ENCODE measurements around the gene TFPT. TPM values are rescaled to one million over a fixed set of nuclear protein-coding genes. Genes with fewer than 3 reads are reported as not detected.

The TFPT gene
- total RNA-seq, 1 donor from 2014 or later, result 4.3 TPM

- no peak for ATAC-seq
Measured at GRCh38 chr19:54149021-54149812, 33.8 kb upstream of the TFPT start.

DNA sequence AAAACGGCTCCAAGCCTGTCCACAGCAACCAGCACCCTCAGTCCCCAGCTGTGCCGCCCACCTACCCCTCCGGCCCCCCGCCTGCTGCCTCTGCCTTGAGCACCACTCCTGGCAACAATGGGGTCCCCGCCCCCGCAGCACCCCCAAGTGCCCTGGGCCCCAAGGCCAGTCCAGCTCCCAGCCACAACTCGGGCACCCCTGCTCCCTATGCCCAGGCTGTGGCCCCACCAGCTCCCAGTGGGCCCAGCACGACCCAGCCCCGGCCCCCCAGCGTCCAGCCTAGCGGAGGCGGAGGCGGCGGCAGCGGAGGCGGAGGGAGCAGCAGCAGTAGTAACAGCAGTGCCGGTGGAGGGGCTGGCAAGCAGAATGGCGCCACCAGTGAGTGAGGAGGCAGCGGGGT is 32.7 kb upstream of the TFPT start:
- DNase-seq (ENCODE audit: low spot score) (no peak), ATAC-seq (no peak)

More at GRCh38 chr19:54149021-54149812, 33.8 kb upstream of the TFPT start:
- no peak for DNase-seq (ENCODE audit: low spot score)

DNA sequence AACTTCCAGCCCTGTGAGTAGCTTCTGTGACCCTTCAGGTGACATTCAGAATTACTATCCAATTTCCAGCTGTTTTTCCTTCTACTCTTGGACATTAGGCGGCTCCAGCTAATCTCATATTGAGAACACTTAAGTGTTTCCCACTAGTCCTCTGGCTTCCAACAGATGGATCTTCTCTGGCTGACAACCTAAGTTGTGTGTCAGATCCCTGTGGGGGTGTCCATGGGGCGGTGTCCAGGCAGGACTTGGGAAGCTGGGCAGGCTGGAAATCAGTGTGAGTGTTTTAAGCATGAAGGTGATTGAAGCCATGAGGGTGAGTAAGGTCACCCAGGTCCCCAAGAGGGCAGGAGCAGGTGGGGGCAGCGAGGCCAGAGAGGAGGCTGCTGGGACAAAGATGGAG is 32.2 kb upstream of the TFPT start:
- ATAC-seq (no peak), DNase-seq (ENCODE audit: low spot score) (no peak)

DNA sequence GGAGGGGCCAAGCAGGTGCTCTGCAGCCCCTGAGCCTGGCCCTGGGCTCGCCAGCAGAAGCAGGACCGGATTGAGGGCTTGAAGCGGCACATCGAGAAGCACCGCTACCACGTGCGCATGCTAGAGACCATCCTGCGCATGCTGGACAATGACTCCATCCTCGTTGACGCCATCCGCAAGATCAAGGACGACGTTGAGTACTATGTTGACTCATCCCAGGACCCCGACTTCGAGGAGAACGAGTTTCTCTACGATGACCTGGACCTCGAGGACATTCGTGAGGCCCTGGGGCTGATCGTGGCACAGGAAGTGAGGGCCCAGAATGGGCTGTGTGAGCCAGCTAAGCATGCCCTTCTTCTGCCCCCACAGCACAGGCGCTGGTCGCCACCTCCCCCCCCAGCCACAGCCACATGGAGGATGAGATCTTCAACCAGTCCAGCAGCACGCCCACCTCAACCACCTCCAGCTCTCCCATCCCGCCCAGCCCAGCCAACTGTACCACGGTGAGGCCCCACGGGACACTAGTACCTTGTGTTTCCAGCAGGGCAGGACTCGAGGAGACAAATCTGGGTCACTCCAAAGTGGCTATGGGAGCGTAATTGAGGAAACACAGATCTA is 30.2 kb upstream of the TFPT start:
- ATAC-seq, result no peak

DNA sequence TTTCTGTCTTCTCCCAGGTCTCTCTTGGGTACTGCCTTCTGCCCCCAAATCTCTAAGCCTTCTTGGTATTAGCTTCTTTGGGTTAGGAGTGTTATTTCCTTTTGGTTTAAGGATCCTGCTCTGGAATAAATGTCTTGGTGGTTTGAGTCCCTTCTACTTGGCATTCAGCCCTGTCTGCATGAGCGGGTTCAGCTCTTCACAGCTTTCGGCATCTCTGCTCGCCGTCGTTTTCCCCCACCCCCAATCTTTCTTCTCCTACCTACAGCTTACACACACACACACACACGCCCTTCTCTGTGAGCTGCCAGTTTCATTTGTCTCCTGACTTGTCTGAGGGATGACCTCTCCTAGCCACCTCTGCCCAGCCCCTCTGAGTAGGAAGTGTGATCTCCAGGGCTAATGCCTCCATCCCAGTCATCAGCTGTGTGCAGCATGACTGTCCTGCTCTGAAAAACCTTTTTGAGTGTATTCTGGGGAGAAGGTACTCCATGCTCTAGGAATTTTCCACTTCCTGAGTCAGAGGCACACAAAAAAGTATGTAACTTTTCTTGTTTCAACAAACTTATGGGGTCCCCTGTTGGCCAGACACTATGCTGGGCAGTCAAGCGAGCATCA is 26.8 kb upstream of the TFPT start:
- no peak for ATAC-seq
- no peak for DNase-seq (ENCODE audit: low spot score)

More for the DNA sequence above, 30.2 kb upstream of the TFPT start:
- DNase-seq (ENCODE audit: low spot score), result no peak

- ATAC-seq (no peak), DNase-seq (ENCODE audit: low spot score) (no peak)
Measured at GRCh38 chr19:54141356-54141755, 25.9 kb upstream of the TFPT start.

GRCh38 chr19:54138489-54139256 is 23.2 kb upstream of the TFPT start:
- DNase-seq (ENCODE audit: low spot score), result no peak
- no peak for ATAC-seq

GRCh38 chr19:54137699-54138488 is 22.4 kb upstream of the TFPT start, which contains the start of gene CNOT3:
Gene CNOT3, plus strand, starts transcription at chr19:54137762. Its CDS starts 5,217 bp downstream, at chr19:54142979.
- DNase-seq (ENCODE audit: low spot score) (no peak), ATAC-seq (no peak)

- DNase-seq (ENCODE audit: low spot score), result peak; percentile 100
- peak; percentile 83 for ATAC-seq
Measured at GRCh38 chr19:54136864-54137698, 21.6 kb upstream of the TFPT start.

DNA sequence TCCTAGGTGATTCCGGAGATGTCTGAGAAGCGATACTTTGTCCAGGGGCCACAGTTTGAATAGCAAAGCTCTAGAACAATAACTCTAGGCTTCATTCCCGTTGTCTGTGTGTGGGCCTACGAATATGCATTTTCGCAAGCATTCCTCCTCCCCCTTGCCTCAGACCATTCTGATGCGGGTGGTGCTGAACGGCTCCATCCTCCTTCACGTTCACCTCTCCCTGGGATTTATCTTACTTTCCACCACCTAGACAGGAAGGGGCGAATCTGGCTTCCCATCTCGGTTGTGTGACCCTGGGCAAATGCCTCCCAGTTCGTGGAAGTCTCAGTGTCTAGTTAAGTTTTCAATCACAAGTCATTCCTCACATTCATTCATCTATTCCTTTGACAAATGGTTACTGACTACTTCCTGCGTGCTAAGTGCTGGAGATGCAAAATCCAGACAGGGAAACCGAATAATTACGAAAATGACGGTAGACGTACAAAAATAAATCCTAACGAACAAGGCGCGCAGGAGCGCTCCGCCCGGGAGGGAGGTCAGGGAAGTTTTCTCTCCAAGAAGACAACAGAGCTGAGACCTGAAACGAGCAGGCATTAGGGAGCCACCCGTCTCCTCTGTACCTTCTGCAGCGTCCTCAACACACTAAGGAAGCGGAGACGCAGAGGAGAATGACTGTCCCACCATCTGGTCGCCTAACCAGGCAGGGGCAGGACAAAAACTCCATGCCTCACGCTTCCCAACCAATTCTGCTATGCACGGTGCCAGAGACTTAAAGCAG is 20.8 kb upstream of the TFPT start:
- ATAC-seq, result peak; percentile 1
- no peak for DNase-seq (ENCODE audit: low spot score)

GRCh38 chr19:54133957-54134590 is 18.6 kb upstream of the TFPT start:
- no peak for ATAC-seq
- no peak for DNase-seq (ENCODE audit: low spot score)

DNA sequence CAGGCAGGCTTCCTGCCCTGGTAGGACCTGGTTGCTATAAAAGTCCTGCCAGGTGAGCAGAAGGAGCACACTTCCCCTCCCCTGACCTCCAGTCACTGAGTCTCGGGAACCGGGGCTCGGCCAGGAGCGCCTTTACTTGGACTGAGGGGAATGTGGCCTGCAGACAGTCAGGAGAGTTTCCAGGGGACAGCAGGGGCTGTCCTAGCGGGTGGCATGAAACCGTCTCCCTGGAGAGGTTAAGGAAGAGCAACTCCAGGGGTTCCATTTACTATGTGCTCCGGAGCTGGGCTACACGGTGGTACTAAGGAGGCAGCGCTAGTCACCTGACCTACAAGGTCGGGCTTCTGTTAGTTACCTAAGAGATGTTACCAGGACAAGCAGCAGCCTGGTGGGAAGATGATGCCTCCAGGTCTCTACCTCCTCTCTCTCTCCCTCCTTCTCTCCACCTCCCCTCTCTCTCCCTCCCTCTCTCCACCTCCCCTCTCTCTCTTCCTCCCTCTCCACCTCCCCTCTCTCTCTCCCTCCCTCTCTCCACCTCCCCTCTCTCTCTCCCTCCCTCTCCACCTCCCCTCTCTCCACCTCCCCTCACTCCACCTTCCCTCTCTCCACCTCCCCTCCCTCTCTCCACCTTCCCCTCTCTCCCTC is 18.0 kb upstream of the TFPT start:
- DNase-seq (ENCODE audit: low spot score), result no peak
- no peak for ATAC-seq

DNA sequence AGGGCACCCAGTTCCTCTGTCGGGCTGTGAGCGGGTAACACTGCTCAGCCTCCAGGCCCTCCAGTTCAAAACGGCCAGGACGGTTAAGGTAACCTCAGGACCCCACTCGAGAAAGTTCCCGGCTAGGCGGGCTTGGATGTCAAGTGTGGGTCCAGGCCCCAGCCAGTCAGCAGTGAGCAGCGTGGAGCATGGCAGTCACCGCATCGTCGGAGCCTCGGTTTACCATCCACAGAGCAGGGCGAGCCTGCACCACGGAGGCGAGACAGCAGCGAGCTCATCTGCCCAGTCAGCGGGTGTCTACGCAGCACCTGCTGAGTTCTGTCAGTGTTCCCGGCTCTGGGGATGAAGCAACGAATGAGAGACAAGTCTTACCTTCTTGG is 14.2 kb upstream of the TFPT start:
- no peak for ATAC-seq
- no peak for DNase-seq (ENCODE audit: low spot score)

GRCh38 chr19:54128796-54129616 is 13.5 kb upstream of the TFPT start:
- ATAC-seq (no peak), DNase-seq (ENCODE audit: low spot score) (no peak)

GRCh38 chr19:54128441-54128725 is 12.9 kb upstream of the TFPT start:
- no peak for DNase-seq (ENCODE audit: low spot score)
- no peak for ATAC-seq

DNA sequence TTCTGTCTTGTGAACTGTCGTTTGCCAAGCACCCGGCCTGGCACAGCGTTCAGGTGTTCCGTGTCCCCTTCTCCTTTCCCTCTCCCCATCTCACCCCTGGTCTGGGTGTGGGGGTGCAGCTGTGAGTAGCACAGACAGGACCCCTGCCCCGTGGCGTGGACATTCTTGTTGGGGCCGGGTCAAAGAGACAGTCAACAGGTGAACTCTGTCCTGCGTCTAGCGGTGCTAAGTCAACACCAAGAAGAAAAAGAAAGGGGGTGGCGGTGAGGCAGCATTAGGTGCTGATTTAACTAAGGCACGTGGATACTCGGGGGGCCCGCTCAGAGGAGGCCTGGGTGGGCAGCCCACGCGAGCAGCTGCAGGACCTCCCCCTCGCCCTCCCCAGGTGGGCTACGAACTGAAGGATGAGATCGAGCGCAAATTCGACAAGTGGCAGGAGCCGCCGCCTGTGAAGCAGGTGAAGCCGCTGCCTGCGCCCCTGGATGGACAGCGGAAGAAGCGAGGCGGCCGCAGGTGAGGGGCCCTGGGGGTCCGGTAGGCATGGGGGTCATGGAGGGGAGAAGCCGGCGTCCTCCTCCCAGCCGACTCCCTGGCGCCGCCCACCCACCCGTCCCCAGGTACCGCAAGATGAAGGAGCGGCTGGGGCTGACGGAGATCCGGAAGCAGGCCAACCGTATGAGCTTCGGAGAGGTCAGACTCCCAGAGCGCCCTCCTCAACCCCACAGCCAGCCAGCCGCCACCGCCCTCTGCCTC is 12.4 kb upstream of the TFPT start:
- ATAC-seq, result no peak
- DNase-seq (ENCODE audit: low spot score), result no peak
